Suprapubic skin (tissue), 4 donors: ENCODE results near the gene IRF7.

Experiments used
- CTCF ChIP-seq, 2 donors: fragments of 200-600 bp in 1 of 2; fragments of 450-650 bp in 1 of 2; sonication (generic) in 1 of 2; IDR thresholded peaks; one replicate each; pipeline ENCODE4 v1.5.1; 2016 to 2019; ENCODE audit warnings: antibody characterized with exemption in 2 of 2, mild to moderate bottlenecking in 1 of 2, moderate library complexity in 1 of 2
- EP300 ChIP-seq: sonication (generic); formaldehyde crosslinking; IDR thresholded peaks from one replicate; pipeline ENCODE4 v1.6.1; 2017; ENCODE audit warnings: antibody characterized with exemption
- POLR2A ChIP-seq, 2 donors: fragments of 450-650 bp; IDR thresholded peaks; one replicate each; pipeline ENCODE4 v1.6.1; 2017; ENCODE audit warnings: antibody characterized with exemption in 2 of 2, mild to moderate bottlenecking in 2 of 2, moderate library complexity in 2 of 2
- POLR2AphosphoS5 ChIP-seq, 3 donors: sonication (generic); formaldehyde crosslinking; IDR thresholded peaks; one replicate each; pipeline ENCODE4 v1.6.1; 2017; ENCODE audit warnings: antibody characterized with exemption in 3 of 3

GRCh38 chr11:578276-579035, 37.3 kb downstream of the IRF7 start:
- no peak for TF ChIP-seq CTCF (IDR thresholded peaks at IDR 0.05)
- no peak for TF ChIP-seq POLR2A (IDR thresholded peaks at IDR 0.05)
- TF ChIP-seq EP300, result no peak
- TF ChIP-seq POLR2AphosphoS5 (IDR thresholded peaks at IDR 0.05), result no peak
